Colonic mucosa (tissue), 4 donors: Measurements from ENCODE around the gene CORO6. TPM values are rescaled to one million over a fixed set of nuclear protein-coding genes. Genes with fewer than 3 reads are reported as not detected.

Source experiments
- DNase-seq: peaks from one replicate; pipeline ENCODE4 v3.0.0-alpha.2; 2020
- H3K27ac ChIP-seq: fragments of 200-600 bp; one replicate; pipeline ENCODE4 v1.8.0; 2021
- H3K27me3 ChIP-seq: fragments of 200-600 bp; one replicate; pipeline ENCODE4 v1.8.0; 2021
- H3K36me3 ChIP-seq: fragments of 200-600 bp; one replicate; pipeline ENCODE4 v1.8.0; 2021
- H3K4me1 ChIP-seq: fragments of 200-600 bp; one replicate; pipeline ENCODE4 v1.8.0; 2021; ENCODE audit warnings: mild to moderate bottlenecking
- H3K4me3 ChIP-seq: fragments of 200-600 bp; one replicate; pipeline ENCODE4 v1.8.0; 2021
- H3K9ac ChIP-seq, 2 donors: one replicate each; pipeline ENCODE4 v1.7.0; 2013; ENCODE audit warnings: control low read depth in 2 of 2, low read depth in 2 of 2, low read length in 2 of 2
- H3K9me3 ChIP-seq: fragments of 200-600 bp; one replicate; pipeline ENCODE4 v1.8.0; 2021
- intact Hi-C: fragments of 100-400 bp; cut with DNase I; formaldehyde crosslinking; loops from one replicate; pipeline ENCODE4 v1.14.1; 2022
- total RNA-seq, 2 donors: library from RNA; stranded (reverse); fragmentation: NEBNext Ultra II Directional in 1 of 2; extraction: Animal tissue kit (Norgen Biotek cat#: 25700) in 1 of 2; gene quantifications; one replicate each; pipeline ENCODE4 v1.2.1, GENCODE V29; 2021
- TF ChIP-seq, protein P1 (sequence below): fragments of 200-600 bp; IDR thresholded peaks from one replicate; pipeline ENCODE4 v1.8.0; 2022; ENCODE audit warnings: antibody characterized with exemption, mild to moderate bottlenecking
- donor health status: healthy.
- donor health status: DM: no; HTN: no; CAD: no.
- donor health status: DM: no; HTN: no; CAD: no.

The CORO6 gene
- total RNA-seq, 2 donors from 2014 or later: 0.62 to 2.5 TPM

DNA sequence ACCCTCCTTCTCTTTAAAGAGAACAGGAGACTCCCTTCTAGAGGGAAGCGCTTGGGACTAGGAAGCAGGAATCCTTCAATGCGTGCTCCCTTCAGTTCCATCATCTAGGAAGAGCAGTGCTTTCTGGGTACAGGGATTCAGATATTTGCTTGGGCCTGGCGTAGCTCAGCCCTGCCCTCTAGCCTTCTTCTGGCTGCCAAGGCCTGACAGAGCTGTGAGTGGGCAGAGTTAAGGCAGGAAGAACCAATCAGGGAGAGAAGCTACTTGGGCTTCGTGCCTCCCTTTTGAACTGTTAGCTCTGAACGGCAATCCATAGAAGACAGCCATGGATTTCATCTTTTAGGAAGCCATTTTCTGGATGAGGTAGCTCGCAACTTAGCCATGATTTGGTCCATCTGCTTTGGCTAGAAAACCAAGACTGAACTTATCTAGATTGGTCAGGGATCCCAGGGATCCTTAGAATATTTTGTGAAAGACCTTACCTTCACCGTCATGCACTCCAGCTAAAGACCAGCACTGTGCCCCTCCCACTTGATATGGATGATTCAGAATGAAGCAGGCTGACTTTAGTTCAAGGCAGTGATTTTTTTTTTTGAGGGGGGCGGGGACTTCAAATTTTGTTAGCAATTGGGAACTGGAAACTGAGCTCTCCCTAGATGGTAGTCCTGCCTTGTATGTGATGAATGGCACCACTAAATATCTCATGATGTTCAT is 2.5 kb upstream of the CORO6 start:
- Histone ChIP-seq H3K9me3 (no peaks in the 10 kb centered on the region), H3K4me1 (peaks cover 6% of the 10 kb centered on the region), H3K9ac (no peak overlapping the region), H3K36me3 (no peaks in the 10 kb centered on the region), H3K27ac (no peak overlapping the region), H3K4me3 (no peak overlapping the region), H3K27me3 (no peaks in the 10 kb centered on the region)
- TF ChIP-seq, protein P1, sequence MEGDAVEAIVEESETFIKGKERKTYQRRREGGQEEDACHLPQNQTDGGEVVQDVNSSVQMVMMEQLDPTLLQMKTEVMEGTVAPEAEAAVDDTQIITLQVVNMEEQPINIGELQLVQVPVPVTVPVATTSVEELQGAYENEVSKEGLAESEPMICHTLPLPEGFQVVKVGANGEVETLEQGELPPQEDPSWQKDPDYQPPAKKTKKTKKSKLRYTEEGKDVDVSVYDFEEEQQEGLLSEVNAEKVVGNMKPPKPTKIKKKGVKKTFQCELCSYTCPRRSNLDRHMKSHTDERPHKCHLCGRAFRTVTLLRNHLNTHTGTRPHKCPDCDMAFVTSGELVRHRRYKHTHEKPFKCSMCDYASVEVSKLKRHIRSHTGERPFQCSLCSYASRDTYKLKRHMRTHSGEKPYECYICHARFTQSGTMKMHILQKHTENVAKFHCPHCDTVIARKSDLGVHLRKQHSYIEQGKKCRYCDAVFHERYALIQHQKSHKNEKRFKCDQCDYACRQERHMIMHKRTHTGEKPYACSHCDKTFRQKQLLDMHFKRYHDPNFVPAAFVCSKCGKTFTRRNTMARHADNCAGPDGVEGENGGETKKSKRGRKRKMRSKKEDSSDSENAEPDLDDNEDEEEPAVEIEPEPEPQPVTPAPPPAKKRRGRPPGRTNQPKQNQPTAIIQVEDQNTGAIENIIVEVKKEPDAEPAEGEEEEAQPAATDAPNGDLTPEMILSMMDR: no peak
- no peak for DNase-seq
- intact Hi-C loops: no loop called here

DNA sequence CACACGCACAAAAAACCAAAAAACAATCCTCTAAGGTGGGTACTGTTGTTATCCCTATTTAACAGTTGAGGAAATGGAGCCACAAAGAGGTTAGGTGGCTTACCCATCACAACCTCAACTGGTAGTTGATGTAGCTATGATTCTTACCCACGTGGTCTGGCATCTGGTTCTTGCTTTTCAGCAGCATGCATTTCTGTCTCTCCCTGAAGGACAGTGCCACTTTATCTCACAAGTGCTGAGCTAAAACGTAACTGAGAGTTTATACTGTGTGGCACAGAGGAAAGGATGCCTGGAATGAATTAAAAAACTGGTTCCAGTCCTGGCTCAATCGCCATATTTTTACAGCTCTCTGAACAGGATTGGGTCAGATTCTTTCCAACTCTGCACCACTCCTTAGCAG is 1.9 kb upstream of the CORO6 start:
- no peaks in the 10 kb centered on the region for H3K36me3 ChIP-seq
- no peak overlapping the region for H3K27ac ChIP-seq
- no peak overlapping the region for H3K9ac ChIP-seq
- no peaks in the 10 kb centered on the region for H3K9me3 ChIP-seq
- H3K27me3 ChIP-seq: no peaks in the 10 kb centered on the region
- intact Hi-C loops: no loop called here
- DNase-seq: no peak
- peaks cover 6% of the 10 kb centered on the region for H3K4me1 ChIP-seq
- TF ChIP-seq, protein P1: no peak
- no peak overlapping the region for H3K4me3 ChIP-seq

GRCh38 chr17:29623283-29623647 is 553 bp upstream of the CORO6 start:
- no peak for DNase-seq
- no peak overlapping the region for H3K9ac ChIP-seq
- H3K4me3 ChIP-seq: no peak overlapping the region
- TF ChIP-seq, protein P1: no peak
- H3K27ac ChIP-seq: no peak overlapping the region
- H3K36me3 ChIP-seq: no peaks in the 10 kb centered on the region
- H3K9me3 ChIP-seq: no peaks in the 10 kb centered on the region
- intact Hi-C loops: no loop called here
- H3K27me3 ChIP-seq: no peaks in the 10 kb centered on the region
- H3K4me1 ChIP-seq: peaks cover 6% of the 10 kb centered on the region

- DNase-seq: no peak
- Histone ChIP-seq H3K27ac (no peak overlapping the region), H3K36me3 (no peaks in the 10 kb centered on the region), H3K4me1 (peaks cover 15% of the 10 kb centered on the region), H3K9ac (no peak overlapping the region), H3K4me3 (peak overlapping the region; percentile 55), H3K27me3 (no peaks in the 10 kb centered on the region), H3K9me3 (no peaks in the 10 kb centered on the region)
- intact Hi-C loops: no loop called here
- TF ChIP-seq, protein P1: no peak
These were observed 939 bp downstream of the CORO6 start for GRCh38 chr17:29621751-29622194.

DNA sequence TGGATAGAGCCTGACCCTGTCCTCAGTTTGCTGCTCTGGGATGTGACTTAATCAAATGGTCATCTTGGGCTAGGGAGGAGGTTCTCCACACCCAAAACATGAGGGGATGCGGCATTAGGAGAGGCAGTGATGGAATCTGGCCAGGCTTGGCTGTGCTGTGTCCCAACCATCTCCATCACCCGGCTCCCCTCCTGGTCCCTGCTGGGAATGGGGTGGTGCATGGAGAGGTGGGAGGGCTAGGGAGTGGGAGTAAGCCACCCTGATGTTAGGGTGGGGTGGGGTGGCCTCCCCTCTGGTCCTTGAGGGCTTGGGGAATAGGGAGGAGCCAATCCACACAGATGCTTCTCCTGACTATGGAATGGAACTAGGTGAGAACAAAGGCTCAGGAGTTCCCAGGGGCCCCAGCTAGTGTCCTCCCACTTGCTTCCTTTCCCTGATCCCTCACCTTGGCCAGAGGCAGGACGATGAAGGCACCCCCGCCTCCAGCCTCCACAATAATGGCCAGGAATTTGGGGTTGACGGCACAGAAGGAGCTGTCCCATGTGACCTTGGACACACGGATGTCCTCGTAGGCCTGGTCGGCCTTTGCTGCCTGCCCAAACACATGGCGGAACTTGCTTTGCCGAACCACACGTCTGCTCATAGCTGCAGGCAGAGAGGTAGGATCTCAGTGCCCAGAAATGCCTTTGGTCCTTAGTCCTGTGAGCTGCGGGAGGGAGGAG is 1.8 kb downstream of the CORO6 start:
- H3K36me3 ChIP-seq: no peaks in the 10 kb centered on the region
- H3K9me3 ChIP-seq: no peaks in the 10 kb centered on the region
- peaks cover 19% of the 10 kb centered on the region for H3K4me1 ChIP-seq
- H3K9ac ChIP-seq: no peak overlapping the region
- H3K27ac ChIP-seq: no peak overlapping the region
- peaks cover 2% of the 10 kb centered on the region for H3K27me3 ChIP-seq
- no peak for DNase-seq
- intact Hi-C loops: no loop called here
- TF ChIP-seq, protein P1: no peak
- H3K4me3 ChIP-seq: no peak overlapping the region
